ENCODE data around the gene ADAMTS2.

Gene ADAMTS2

DNA sequence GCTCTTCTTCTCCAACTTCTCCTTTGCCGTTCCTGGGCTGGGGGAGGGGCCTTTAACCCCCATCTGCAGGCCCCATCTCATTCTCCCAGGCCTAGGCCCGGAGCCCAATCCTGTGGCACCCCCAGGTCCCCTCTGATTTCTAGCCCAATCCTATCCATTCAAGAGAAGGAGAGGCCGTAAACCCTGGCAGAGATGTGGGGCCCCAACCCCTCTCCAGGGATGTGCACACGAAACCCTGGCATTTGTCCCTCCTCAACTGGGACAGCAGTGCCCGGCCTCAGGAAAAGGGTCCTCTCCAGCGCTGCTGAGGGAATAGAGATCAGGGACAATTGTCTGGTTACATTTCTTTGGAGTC is 24.2 kb upstream of the ADAMTS2 start:
- H3K4me3 ChIP-seq (ENCODE audit: low read depth, low read length) = no peak overlapping the region
- no peaks in the 10 kb centered on the region for H3K4me1 ChIP-seq (ENCODE audit: control insufficient read depth, insufficient read depth, low read length)
- no peak overlapping the region for H3K9ac ChIP-seq (ENCODE audit: low read depth, low read length)
- no peaks in the 10 kb centered on the region for H3K36me3 ChIP-seq (ENCODE audit: control insufficient read depth, insufficient read depth, low read length)
- no peaks in the 10 kb centered on the region for H3K9me3 ChIP-seq (ENCODE audit: control insufficient read depth, insufficient read depth, low read length)
- no peaks in the 10 kb centered on the region for H3K27me3 ChIP-seq (ENCODE audit: control insufficient read depth, insufficient read depth, low read length)

DNA sequence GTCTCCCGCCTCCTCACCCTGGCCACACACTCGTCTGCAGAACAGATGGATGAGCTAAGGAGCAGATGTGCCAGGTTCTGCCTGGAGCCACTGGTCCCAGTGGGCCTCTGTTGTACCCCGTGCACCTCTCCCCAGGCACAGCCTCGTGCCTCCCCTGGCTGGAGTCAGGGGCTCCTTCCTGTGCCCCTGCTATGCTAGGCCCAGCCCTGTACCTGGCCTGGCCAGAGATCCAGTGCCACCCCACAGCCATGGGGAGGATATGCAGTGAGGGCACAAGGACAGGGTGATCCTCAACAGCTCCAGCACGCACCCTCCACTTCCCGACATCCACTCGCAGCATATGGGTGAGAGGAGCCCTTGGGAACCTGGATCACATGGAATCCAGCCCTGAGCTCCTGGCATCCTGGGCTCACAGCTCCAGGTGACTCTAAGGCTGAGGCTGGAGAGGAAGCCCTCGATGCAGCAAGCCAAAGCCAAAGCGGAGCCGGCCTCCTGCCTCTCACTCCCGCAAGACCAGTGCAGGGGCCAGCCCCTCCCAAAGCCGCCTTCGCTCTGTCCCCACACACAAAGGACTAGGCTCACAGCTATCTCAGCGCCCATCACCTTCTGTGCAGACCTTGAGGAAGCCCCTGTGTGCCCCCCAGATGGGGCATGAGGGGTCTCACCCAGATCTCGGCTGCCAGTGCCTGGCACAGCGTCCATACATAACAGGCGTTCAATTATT is 23.7 kb upstream of the ADAMTS2 start:
- Histone ChIP-seq H3K9ac (ENCODE audit: low read depth, low read length) (no peak overlapping the region), H3K4me3 (ENCODE audit: low read depth, low read length) (no peak overlapping the region), H3K36me3 (ENCODE audit: control insufficient read depth, insufficient read depth, low read length) (no peaks in the 10 kb centered on the region), H3K27me3 (ENCODE audit: control insufficient read depth, insufficient read depth, low read length) (no peaks in the 10 kb centered on the region), H3K9me3 (ENCODE audit: control insufficient read depth, insufficient read depth, low read length) (no peaks in the 10 kb centered on the region), H3K4me1 (ENCODE audit: control insufficient read depth, insufficient read depth, low read length) (no peaks in the 10 kb centered on the region)

DNA sequence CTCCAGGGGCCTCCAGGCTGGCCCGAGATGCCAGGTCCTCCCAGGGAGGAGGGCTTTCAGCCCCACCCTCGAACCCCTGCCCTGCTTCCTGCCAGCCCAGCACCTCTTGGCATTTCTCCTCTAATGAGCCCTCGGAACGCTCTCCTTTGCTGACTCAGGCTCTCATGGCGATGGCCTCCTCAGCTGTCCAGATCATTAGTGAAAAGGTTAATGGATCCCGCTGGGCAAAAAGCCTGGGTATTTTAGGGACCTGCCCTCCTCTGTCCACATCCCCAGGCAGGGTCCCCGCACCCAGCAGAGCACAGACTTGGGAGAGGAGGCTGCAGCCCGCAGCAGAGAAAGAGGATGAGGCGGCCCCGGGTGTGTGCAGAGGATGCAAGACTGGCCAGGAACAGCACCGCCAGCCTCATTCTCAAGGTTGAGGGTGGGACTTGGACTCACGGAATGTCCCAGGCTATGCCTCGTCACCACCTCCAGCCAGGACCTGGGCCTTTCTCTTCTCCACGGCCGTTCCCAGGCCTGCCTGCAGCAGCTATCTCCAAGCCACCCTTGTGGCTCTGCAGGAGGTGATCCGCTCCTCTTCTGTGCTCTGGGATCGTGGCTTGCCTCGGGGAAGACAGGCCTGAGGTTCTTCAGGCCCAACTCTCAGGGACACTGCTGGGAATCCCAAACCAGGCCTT is 23.0 kb upstream of the ADAMTS2 start:
- Histone ChIP-seq H3K4me3 (ENCODE audit: low read depth, low read length) (no peak overlapping the region), H3K36me3 (ENCODE audit: control insufficient read depth, insufficient read depth, low read length) (no peaks in the 10 kb centered on the region), H3K27me3 (ENCODE audit: control insufficient read depth, insufficient read depth, low read length) (no peaks in the 10 kb centered on the region), H3K9me3 (ENCODE audit: control insufficient read depth, insufficient read depth, low read length) (no peaks in the 10 kb centered on the region), H3K9ac (ENCODE audit: low read depth, low read length) (no peak overlapping the region), H3K4me1 (ENCODE audit: control insufficient read depth, insufficient read depth, low read length) (no peaks in the 10 kb centered on the region)

DNA sequence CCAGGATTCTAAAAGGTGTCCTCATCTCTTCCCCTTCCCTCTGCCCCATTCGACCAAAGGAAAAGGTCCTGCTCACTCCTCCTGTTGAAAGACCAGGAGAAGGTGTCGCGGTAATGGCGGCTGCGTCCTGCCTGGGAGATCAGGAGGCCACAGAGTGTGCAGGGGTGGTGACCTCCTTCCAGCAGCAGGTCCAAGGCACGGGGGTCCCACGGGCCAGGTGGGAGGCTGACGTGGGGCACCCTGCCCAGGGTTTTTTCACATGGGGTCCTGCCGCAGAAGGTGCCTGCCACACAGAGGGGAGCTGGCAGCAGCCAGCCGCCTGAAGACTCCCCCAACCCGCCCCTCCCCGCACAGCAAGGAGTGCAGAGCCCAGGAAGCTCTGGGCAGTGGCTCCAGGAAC is 22.2 kb upstream of the ADAMTS2 start:
- no peaks in the 10 kb centered on the region for H3K4me1 ChIP-seq (ENCODE audit: control insufficient read depth, insufficient read depth, low read length)
- no peaks in the 10 kb centered on the region for H3K27me3 ChIP-seq (ENCODE audit: control insufficient read depth, insufficient read depth, low read length)
- no peak overlapping the region for H3K9ac ChIP-seq (ENCODE audit: low read depth, low read length)
- no peaks in the 10 kb centered on the region for H3K36me3 ChIP-seq (ENCODE audit: control insufficient read depth, insufficient read depth, low read length)
- H3K4me3 ChIP-seq (ENCODE audit: low read depth, low read length) = no peak overlapping the region
- H3K9me3 ChIP-seq (ENCODE audit: control insufficient read depth, insufficient read depth, low read length) = no peaks in the 10 kb centered on the region

GRCh38 chr5:179362355-179362754 is 17.1 kb upstream of the ADAMTS2 start:
- Histone ChIP-seq H3K36me3 (ENCODE audit: control insufficient read depth, insufficient read depth, low read length) (no peaks in the 10 kb centered on the region), H3K27me3 (ENCODE audit: control insufficient read depth, insufficient read depth, low read length) (no peaks in the 10 kb centered on the region), H3K4me3 (ENCODE audit: low read depth, low read length) (no peak overlapping the region), H3K9ac (ENCODE audit: low read depth, low read length) (no peak overlapping the region), H3K4me1 (ENCODE audit: control insufficient read depth, insufficient read depth, low read length) (no peaks in the 10 kb centered on the region), H3K9me3 (ENCODE audit: control insufficient read depth, insufficient read depth, low read length) (no peaks in the 10 kb centered on the region)

DNA sequence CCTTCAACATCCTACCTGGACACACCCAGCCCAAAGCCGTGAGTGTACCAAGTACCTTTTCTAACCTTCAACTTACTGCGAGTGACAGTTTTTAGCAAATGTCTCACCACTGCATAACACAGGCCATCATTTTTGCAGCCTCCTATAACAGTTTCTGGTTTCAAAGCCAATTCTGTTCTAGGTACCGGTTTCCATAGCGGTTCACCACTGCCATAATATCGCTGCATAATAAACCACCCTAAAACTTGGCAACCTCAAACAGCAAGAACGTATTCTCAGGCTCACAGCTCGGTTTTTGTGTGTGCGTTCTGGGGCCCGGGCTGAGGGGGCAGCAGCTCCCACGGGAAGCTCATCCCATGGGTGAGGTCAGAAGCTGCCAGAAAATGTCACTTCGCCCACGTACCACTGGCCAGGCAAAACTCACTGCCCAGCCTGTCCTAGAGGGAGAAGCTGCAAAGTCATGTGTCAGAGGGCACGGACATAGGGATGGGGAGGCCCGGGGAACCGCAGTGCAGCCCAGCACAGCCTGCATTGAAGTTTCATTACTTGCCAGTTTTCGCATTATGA is 15.9 kb upstream of the ADAMTS2 start:
- no peaks in the 10 kb centered on the region for H3K9me3 ChIP-seq (ENCODE audit: control insufficient read depth, insufficient read depth, low read length)
- no peaks in the 10 kb centered on the region for H3K27me3 ChIP-seq (ENCODE audit: control insufficient read depth, insufficient read depth, low read length)
- no peaks in the 10 kb centered on the region for H3K36me3 ChIP-seq (ENCODE audit: control insufficient read depth, insufficient read depth, low read length)
- H3K4me1 ChIP-seq (ENCODE audit: control insufficient read depth, insufficient read depth, low read length) = no peaks in the 10 kb centered on the region
- no peak overlapping the region for H3K9ac ChIP-seq (ENCODE audit: low read depth, low read length)
- H3K4me3 ChIP-seq (ENCODE audit: low read depth, low read length) = no peak overlapping the region

DNA sequence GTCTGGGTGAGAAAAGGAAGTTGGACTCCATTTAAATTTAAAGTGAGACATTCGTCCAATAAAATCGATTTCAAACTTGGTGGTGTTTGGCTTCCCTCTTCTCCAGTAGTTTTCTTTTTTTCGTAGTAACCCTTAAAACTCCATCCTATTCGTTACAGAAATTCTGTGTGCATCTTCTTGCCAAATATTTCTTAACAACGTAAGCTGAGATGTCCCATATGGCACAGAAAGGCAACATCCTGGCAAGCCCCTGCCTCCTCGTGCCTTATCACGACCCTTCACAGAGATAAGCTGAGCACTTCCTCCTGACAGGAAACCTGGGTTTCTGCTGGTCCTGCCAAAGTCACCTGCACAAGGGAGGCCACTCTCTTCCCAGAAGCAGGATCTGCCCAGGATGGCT is 11.8 kb upstream of the ADAMTS2 start:
- Histone ChIP-seq H3K4me3 (ENCODE audit: low read depth, low read length) (no peak overlapping the region), H3K27me3 (ENCODE audit: control insufficient read depth, insufficient read depth, low read length) (no peaks in the 10 kb centered on the region), H3K9ac (ENCODE audit: low read depth, low read length) (no peak overlapping the region), H3K36me3 (ENCODE audit: control insufficient read depth, insufficient read depth, low read length) (no peaks in the 10 kb centered on the region), H3K4me1 (ENCODE audit: control insufficient read depth, insufficient read depth, low read length) (no peaks in the 10 kb centered on the region), H3K9me3 (ENCODE audit: control insufficient read depth, insufficient read depth, low read length) (no peaks in the 10 kb centered on the region)

- H3K9ac ChIP-seq (ENCODE audit: low read depth, low read length) = no peak overlapping the region
- H3K4me1 ChIP-seq (ENCODE audit: control insufficient read depth, insufficient read depth, low read length) = no peaks in the 10 kb centered on the region
- H3K4me3 ChIP-seq (ENCODE audit: low read depth, low read length) = no peak overlapping the region
- H3K27me3 ChIP-seq (ENCODE audit: control insufficient read depth, insufficient read depth, low read length) = no peaks in the 10 kb centered on the region
- no peaks in the 10 kb centered on the region for H3K9me3 ChIP-seq (ENCODE audit: control insufficient read depth, insufficient read depth, low read length)
- H3K36me3 ChIP-seq (ENCODE audit: control insufficient read depth, insufficient read depth, low read length) = no peaks in the 10 kb centered on the region
Observed at GRCh38 chr5:179355976-179356974, 11.0 kb upstream of the ADAMTS2 start.

DNA sequence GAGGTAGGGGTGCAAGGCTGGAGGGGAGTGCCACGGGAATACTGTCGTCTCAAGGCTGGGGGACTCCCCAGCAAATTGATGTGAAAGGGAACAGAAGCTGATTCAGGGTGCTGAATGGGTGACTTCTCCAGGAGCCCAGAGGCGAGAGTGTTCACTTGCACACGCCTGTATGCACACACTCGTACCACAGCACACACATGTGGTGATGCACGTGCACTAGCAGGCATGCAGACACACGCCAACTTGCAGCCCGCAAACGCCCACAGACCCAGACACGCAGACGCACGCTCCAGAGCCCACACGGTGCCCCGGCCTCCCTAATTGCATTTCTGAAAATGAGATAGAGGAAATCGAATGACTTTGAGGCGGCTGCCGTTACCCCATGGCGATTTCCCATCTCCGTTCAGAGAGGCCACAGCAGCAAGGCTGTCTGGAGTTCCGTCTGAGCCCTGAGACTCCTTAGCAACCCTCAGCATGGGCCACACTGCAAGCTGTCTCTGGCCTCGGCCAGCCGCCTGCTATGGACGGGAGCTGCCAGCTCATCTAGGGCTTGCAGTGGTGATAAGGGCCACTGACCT is 9.1 kb upstream of the ADAMTS2 start:
- H3K9ac ChIP-seq (ENCODE audit: low read depth, low read length) = no peak overlapping the region
- no peaks in the 10 kb centered on the region for H3K36me3 ChIP-seq (ENCODE audit: control insufficient read depth, insufficient read depth, low read length)
- H3K9me3 ChIP-seq (ENCODE audit: control insufficient read depth, insufficient read depth, low read length) = no peaks in the 10 kb centered on the region
- H3K4me3 ChIP-seq (ENCODE audit: low read depth, low read length) = no peak overlapping the region
- H3K27me3 ChIP-seq (ENCODE audit: control insufficient read depth, insufficient read depth, low read length) = no peaks in the 10 kb centered on the region
- H3K4me1 ChIP-seq (ENCODE audit: control insufficient read depth, insufficient read depth, low read length) = no peaks in the 10 kb centered on the region

DNA sequence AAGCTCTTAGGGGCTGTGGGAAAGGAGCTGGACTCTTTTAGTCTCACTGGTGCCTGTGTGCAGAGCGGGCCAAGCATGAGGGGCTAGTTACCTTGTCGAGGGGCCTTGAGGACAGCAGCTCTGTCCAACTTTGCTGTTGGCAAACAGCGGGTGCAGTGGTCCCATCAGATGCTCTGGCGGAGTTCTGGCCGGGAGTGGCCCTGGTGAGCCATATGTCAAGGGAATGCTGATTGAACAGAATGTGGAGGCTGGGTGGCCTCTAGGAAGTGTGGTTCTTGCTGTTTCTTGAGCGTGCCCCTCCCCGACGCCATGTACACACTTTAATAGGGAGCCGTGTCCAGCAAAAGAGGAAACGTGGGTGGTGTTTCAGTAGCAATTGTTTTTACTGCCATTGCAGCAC is 3.6 kb upstream of the ADAMTS2 start:
- H3K27me3 ChIP-seq (ENCODE audit: control insufficient read depth, insufficient read depth, low read length) = peaks cover 30% of the 10 kb centered on the region
- H3K4me1 ChIP-seq (ENCODE audit: control insufficient read depth, insufficient read depth, low read length) = no peaks in the 10 kb centered on the region
- H3K36me3 ChIP-seq (ENCODE audit: control insufficient read depth, insufficient read depth, low read length) = no peaks in the 10 kb centered on the region
- no peak overlapping the region for H3K9ac ChIP-seq (ENCODE audit: low read depth, low read length)
- H3K9me3 ChIP-seq (ENCODE audit: control insufficient read depth, insufficient read depth, low read length) = no peaks in the 10 kb centered on the region
- no peak overlapping the region for H3K4me3 ChIP-seq (ENCODE audit: low read depth, low read length)

DNA sequence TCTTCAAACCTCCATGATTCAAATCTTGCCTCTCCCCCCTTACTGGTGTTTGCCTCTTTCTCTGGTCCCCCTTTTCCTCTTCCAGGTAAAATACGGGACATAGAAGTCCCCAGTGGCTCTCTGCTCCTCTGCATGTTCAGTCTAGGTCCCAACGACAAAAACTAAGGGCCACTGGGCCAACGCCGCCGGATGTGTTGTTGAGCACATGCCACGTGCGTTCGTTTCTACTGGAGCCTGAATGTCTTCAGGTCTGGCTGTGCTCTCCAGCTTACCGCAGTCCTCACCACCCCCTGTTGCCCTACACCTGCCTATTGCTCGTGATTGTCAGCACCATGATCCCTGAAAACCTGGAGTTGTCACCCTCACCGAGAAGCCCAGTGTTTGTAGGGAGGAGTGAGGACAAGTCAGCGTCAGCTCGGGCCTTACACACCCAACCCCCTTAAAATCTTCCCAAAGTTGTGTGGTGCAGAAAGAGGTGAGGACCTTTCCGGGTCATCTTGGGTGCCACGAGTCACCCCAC is 2.8 kb upstream of the ADAMTS2 start:
- no peak overlapping the region for H3K9ac ChIP-seq (ENCODE audit: low read depth, low read length)
- H3K36me3 ChIP-seq (ENCODE audit: control insufficient read depth, insufficient read depth, low read length) = no peaks in the 10 kb centered on the region
- no peak overlapping the region for H3K4me3 ChIP-seq (ENCODE audit: low read depth, low read length)
- no peaks in the 10 kb centered on the region for H3K9me3 ChIP-seq (ENCODE audit: control insufficient read depth, insufficient read depth, low read length)
- H3K27me3 ChIP-seq (ENCODE audit: control insufficient read depth, insufficient read depth, low read length) = peaks cover 38% of the 10 kb centered on the region
- H3K4me1 ChIP-seq (ENCODE audit: control insufficient read depth, insufficient read depth, low read length) = peaks cover 2% of the 10 kb centered on the region
